HFF-Myc (cell line): ENCODE results near the gene DHCR7.
A peak's percentile ranks its signal among the peaks of the same experiment; 100 is the strongest.

ENCODE experiments used
- DNase-seq: peaks from one replicate; pipeline ENCODE4 v3.0.0-alpha.2; 2011; ENCODE audit warnings: low read depth; ENCODE audit errors: extremely low read depth
- H3K4me3 ChIP-seq: replicated peaks from 2 replicates; pipeline ENCODE4 v1.5.1; 2011; ENCODE audit warnings: low read depth, mild to moderate bottlenecking, control low read depth, low read length
- TF ChIP-seq, protein P1 (sequence below): IDR thresholded peaks from 2 replicates; pipeline ENCODE4 v1.5.1; 2012; ENCODE audit warnings: mild to moderate bottlenecking, low read depth, low read length, control low read depth; ENCODE audit errors: missing control alignments

Gene DHCR7

DNA sequence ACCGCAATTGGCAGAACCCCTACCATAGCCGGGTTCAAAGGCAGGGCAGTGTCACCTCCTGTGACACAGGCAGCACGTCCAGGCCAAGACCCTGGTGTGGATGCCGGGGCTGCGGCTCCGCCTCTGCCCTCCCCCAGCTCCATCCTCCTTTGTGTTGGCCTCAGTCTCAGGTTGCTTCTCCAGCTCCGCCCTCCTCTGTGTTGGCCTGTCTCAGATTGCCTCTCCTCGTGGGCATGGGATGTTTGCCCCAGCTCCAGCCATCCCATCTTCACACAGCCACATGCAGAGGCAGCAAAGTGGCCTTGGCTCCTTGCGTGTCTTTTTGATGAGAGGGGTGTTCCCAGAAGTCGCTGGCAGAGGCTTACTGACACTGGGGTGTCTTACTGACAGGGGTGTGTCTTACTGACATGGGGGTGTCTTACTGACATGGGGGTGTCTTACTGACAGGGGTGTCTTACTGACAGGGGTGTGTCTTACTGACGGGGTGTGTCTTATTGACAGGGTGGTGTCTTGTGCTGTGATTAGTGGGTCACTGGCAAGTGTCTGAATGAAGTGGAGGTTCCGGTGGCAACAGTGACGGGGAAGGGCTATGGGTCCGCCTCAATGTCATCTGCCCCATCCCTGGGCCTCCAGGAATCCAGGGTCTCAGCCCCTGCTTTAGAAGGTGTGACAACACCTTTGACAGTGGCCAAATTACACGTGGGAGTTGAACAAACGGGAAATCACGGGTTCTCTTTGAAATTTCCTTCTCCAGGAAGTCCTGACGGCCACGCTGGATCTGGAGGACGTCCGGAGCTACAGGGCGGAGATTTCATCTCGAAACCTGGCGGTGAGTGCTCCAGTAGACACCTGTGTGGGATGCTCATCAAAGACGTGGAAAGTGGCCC, 29.7 kb upstream of the DHCR7 start:
- TF ChIP-seq, protein P1, sequence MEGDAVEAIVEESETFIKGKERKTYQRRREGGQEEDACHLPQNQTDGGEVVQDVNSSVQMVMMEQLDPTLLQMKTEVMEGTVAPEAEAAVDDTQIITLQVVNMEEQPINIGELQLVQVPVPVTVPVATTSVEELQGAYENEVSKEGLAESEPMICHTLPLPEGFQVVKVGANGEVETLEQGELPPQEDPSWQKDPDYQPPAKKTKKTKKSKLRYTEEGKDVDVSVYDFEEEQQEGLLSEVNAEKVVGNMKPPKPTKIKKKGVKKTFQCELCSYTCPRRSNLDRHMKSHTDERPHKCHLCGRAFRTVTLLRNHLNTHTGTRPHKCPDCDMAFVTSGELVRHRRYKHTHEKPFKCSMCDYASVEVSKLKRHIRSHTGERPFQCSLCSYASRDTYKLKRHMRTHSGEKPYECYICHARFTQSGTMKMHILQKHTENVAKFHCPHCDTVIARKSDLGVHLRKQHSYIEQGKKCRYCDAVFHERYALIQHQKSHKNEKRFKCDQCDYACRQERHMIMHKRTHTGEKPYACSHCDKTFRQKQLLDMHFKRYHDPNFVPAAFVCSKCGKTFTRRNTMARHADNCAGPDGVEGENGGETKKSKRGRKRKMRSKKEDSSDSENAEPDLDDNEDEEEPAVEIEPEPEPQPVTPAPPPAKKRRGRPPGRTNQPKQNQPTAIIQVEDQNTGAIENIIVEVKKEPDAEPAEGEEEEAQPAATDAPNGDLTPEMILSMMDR, result no peak
- peak; percentile 6 for DNase-seq
- H3K4me3 ChIP-seq, result no peak overlapping the region

DNA sequence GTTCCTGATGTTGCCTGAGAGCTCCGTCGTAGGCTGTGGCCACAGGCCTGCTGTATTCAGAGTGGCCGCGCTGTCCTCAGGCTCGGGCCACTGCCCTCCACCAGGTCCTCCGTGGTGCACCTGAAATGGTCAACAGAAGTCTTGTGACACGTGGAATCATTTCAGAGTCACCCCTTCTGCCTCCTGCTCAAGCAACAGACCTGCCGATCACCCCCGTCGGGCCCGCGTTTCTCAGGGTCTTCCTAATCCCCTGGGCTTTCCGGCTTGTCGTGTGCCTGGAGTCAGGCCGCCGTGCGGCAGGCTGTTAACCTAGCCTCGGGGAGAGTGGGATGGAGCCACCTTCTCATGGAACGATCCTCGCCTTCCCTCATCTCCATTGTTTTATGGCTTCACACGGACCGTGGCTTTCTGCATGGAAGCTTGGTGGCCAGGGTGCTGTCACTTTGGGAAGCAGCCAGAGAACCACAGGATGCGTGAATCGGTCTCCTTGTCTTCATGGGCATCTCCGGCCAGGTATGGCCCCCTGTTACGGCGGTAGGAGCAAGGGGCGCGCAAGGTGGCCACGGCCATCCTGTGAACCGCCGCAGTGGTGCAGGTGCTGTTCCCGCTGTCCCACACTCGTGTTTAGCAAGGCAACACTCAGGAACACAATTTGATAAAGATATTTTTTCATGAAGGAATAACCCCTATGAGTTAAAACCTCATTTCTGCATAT, 28.9 kb upstream of the DHCR7 start:
- TF ChIP-seq, protein P1, result no peak
- no peak for DNase-seq
- no peak overlapping the region for H3K4me3 ChIP-seq

DNA sequence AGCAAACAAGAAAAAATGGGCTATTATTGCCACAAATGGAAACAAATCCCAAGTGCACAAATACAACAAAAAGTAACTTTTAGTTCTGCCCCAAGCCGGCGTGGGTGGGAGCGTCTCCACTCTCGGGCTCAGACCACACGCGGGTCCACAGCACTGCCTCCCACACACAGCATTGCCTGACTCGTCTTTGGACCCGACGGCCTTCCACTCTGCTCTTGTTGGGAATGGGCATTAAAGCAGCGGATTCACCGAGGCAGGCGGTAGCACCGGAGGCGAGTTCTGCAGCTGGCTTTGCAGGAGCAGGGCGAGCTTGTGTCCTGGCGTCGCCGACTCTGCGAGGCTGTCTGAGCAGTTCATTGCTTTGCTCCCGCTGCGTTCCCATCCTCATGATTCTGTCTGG, 27.8 kb upstream of the DHCR7 start:
- TF ChIP-seq, protein P1, result no peak
- DNase-seq, result no peak
- no peak overlapping the region for H3K4me3 ChIP-seq

DNA sequence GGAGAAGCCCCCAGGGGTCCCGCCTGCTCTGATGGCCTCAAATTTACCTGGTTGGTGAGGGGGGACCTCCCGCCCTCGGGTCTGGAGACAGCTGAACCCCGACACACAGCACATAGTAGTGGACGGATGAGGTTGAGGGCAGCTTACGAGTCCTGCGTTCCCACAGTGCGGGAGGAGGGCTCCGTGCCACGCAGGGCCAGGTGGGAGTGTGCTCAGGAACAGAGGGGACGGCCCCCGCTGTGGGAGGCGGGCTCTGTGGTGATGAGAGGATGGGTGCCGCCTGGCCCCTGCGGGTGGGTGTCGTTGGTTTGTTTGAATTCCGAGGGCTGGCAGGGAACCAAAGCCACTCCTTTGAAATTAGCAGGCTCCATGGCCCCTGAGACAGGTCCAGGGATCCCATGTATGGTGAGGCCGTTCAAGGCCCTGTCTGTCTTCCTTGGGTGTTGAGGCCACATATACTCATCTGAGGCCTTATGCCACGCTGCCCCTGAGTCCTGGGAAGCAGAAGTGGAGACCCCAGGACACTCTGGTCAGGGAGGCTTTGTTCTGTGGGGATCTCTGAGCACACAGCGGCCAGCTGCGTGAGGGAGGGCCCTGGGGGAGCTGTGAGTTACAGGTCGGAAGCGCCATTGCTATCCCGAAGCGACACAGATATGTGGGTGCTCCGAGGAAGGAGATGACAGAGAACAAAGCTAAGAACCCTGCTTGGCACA, 26.7 kb upstream of the DHCR7 start:
- no peak for DNase-seq

DNA sequence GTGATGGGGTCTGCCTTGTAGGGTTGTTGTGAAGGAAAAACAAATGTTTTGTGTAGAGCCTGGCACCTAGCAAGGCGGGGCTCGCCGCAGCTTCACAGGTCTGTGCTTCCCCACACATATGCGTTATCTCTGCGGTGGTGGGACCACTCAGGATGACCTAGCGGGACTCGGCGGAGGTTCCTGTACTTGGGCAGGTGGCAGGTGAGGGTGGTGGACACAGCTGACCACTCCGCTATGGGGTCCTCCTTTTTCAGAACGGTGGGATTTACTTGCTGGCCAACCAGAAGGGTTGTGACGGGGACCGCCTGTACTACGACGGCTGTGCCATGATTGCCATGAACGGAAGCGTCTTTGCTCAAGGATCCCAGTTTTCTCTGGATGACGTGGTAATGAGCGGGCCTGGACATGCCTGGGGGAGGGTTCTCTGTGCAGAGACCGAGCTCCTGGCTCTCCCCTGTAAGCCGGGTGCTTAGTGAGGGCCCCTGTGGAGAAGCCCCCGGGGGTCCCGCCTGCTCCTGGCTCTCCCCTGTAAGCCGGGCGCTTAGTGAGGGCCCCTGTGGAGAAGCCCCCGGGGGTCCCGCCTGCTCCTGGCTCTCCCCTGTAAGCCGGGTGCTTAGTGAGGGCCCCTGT, 26.1 kb upstream of the DHCR7 start:
- TF ChIP-seq, protein P1, result no peak
- H3K4me3 ChIP-seq, result no peak overlapping the region
- DNase-seq, result no peak

More for the DNA sequence above, 26.7 kb upstream of the DHCR7 start:
- H3K4me3 ChIP-seq, result no peak overlapping the region
- TF ChIP-seq, protein P1, result no peak

DNA sequence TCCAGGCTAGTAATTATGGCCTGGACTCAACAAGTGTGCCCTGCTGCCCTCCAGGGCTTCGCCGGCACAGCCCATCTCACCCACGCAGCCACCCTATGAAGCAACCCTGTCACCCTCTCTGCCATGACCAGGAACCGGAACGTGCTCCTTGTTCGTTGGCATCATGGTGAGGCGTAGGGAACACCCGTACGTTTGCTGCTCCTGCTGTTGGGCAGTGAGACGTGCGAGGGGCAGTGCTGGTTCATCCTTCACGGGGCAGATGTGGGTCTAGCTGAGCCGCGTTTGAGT, 25.5 kb upstream of the DHCR7 start:
- TF ChIP-seq, protein P1, result no peak
- DNase-seq, result no peak
- no peak overlapping the region for H3K4me3 ChIP-seq
